H1 (cell line): ENCODE data around the gene HOXD11. TPM values are rescaled to one million over a fixed set of nuclear protein-coding genes. Genes with fewer than 3 reads are reported as not detected.

Experiments used
- CREB1 ChIP-seq: IDR thresholded peaks from 2 replicates; pipeline ENCODE4 v1.6.1; 2012; ENCODE audit warnings: inconsistent platforms
- PHF8 ChIP-seq: fragments of 200-600 bp; sonication (generic); conservative IDR thresholded peaks from 2 replicates; pipeline ENCODE4 v1.7.1; 2012; ENCODE audit warnings: low read depth, mild to moderate bottlenecking, inconsistent platforms, low read length, moderate library complexity
- POU5F1 ChIP-seq: IDR thresholded peaks from 2 replicates; pipeline ENCODE4 v1.6.1; 2011; ENCODE audit warnings: low read depth, mild to moderate bottlenecking, low read length, moderate library complexity
- RNF2 ChIP-seq: fragments of 200-900, 300-1000 bp; sonication (generic); IDR thresholded peaks from 2 replicates; pipeline ENCODE4 v1.7.1; 2016; ENCODE audit warnings: borderline replicate concordance, low read depth, mild to moderate bottlenecking, antibody characterized with exemption, low read length; ENCODE audit not compliant: poor library complexity, severe bottlenecking; ENCODE audit errors: missing control alignments
- TCF12 ChIP-seq: IDR thresholded peaks from 2 replicates; pipeline ENCODE4 v1.6.1; 2011; ENCODE audit warnings: low read depth, mild to moderate bottlenecking, low read length
- YY1 ChIP-seq: IDR thresholded peaks from 2 replicates; pipeline ENCODE4 v1.6.1; 2011; ENCODE audit warnings: low read depth, mild to moderate bottlenecking, low read length
- polyA plus RNA-seq, 7 experiments: library from polyadenylated mRNA; depleted of rRNA in 3 of 7; stranded (reverse) in 5 of 7; unstranded in 2 of 7; fragments of >200 nt in 5 of 7; fragments of 200-250 nt in 2 of 7; gene quantifications; 1 replicate in 5 of 7; 2 replicates in 1 of 7; 4 replicates in 1 of 7; pipeline versions ENCODE4 v1.2.1 to v1.2.3, GENCODE V29; 2011 to 2013; ENCODE audit warnings: missing spikeins in 2 of 7, mixed read lengths in 2 of 7
- total RNA-seq: library from RNA; stranded (reverse); fragmentation: NEBNext Ultra II Directional; extraction: Animal tissue kit (Norgen Biotek cat#: 25700); gene quantifications from 2 replicates; pipeline ENCODE4 v1.2.1, GENCODE V29; 2021

The HOXD11 gene
- total and polyA plus RNA-seq, 2 of the 8 experiments (the other 6 are each of a cell fraction or from before 2014, with no cell fraction given), result not detected

DNA sequence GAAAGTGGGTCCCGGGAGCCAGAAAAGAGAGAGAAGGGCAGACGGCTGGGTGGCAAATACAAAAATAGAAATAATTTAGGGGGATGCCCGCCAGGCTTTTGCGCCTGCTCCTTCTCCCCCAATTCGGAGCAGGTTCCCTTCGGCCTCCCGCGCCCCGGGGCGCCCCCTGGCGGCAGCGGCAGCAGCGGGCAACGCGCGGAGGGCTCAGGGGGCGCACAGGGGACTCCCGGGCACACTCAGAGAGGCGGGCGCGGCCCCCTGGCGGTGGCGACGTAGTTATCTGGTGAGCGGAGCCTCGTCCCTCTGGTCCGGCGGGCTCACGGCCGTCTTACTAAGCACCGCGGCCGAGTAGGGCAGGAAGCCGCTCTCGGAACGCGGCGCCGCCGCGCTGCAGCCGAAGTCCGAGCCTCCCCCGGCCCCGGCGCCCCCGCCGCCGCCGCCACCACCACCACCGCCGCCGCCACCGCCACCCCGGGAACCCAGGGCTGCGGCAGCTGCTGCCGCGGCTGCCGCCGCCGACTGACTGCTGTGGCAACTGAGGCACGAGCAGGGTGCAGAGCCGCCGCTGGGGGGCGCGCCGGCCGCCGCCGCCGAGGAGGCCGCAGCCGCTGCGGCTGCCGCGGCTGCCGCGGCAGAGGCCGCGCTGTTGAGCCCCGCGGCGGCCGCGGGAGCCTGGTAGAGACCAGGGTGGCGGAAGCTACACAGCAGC lies 27.1 kb upstream of the HOXD11 start (continued):
- peak; percentile 66 for TF ChIP-seq CREB1
- no peak for TF ChIP-seq RNF2
- TF ChIP-seq TCF12, result 0 out of 2 replicates have a peak, but pooled peaks have one; percentile 55
- TF ChIP-seq POU5F1, result no peak
- TF ChIP-seq PHF8, result no peak
- TF ChIP-seq YY1, result 0 out of 2 replicates have a peak, but pooled peaks have one; percentile 38
